Renal cortical epithelial cell (primary cell): ENCODE measurements around the gene FRMD1. TPM values are rescaled to one million over a fixed set of nuclear protein-coding genes. Genes with fewer than 3 reads are reported as not detected.
A peak's percentile ranks its signal among the peaks of the same experiment; 100 is the strongest.

Experiments
- DNase-seq: peaks from one replicate; pipeline ENCODE4 v3.0.0-alpha.2; 2011; ENCODE audit warnings: low read depth
- total RNA-seq: library from RNA; depleted of rRNA; stranded (reverse); fragments of >200 nt; gene quantifications from 2 replicates; pipeline ENCODE4 v1.2.3, GENCODE V29; 2014

FRMD1 gene
- total RNA-seq, 1 donor from 2014 or later: 0.05 TPM

DNA sequence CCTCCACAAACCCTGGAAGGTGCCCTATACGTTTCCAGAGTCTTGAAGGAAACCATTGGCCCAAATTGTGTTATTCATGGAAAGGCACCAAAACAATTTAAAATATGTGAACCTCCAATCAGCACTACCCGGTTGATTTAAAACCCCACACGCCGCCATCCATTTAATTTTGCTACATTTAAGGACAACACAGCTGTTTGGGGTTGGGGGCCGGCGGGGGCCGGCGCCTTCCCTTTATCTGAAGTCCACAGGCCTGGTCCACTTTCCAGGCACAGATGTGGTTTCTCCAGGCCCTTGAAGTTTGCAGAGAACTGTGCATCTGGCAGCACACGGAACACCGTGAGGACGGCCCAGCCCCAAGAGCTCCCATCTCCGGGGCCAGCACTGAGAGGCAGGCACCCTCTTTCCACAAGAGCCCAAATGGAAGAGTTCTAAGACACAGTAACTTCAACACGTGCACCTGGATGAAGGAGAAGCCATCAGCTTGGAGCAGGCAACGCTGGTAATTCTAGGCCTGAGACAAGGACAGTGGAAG, 16.8 kb upstream of the FRMD1 start:
- no peak for DNase-seq

DNA sequence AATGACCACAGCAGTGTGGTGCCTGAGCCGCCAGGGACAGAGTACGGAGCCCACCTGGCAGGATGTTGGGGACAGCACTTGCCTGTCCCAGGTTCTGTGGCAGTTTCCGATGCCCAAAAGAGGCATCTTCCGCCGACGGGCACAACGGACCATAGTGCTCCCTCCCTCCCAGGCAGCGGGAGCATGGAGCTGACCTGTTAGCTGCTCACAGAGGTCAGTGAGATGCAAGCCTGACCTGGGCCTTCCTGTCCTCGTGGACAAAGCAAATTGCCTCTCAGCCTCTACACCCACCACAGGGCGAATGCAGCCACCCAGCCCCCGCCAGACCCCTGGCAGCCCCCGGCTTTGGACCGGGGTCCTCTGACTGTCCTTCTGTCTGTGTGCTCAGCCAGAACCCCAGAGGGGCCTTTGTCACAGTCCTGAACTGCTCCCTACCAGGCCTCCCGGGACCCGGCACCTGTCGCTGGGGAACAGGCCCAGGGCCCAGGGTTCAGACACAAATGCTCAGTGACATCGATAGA, 16.2 kb upstream of the FRMD1 start:
- no peak for DNase-seq

DNA sequence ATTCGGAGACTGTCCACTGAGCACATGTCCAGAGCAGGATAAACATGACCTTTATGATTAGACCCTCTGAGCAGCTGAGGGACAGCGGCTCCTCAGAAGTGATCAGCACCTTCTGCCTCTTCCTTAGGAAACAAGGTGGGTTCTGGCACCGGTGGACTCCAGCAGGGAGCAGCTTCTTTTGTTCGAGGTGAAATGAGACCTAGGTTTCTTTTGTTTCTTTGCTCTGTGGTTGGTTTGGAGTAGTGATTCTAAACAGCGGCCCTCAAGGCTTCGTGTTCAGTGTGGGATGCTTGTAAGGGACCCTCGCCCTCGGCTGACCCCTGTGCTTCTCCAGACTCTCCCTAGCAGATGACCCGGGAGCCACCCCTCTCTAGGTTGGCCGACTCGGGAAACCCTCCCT, 14.6 kb upstream of the FRMD1 start:
- DNase-seq: no peak

DNA sequence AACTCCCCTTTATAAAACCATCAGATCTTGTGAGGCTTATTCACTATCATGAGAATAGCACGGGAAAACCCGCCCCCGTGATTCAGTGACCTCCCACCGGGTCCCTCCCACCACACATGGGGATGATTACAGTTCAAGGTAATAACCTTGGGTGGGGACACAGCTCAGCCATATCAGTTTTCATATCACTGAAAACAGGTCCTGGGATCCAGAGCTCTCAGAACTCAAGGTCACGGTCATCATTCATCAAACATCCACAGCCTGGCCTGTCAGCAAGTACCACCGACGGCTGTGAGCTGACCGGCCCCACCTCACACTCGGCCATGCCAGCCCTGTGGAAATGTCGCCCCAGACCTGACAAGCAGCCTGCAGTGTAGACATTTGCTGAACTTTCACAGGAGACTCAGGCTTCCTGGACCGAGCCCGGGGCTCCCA, 14.1 kb upstream of the FRMD1 start:
- no peak for DNase-seq

DNA sequence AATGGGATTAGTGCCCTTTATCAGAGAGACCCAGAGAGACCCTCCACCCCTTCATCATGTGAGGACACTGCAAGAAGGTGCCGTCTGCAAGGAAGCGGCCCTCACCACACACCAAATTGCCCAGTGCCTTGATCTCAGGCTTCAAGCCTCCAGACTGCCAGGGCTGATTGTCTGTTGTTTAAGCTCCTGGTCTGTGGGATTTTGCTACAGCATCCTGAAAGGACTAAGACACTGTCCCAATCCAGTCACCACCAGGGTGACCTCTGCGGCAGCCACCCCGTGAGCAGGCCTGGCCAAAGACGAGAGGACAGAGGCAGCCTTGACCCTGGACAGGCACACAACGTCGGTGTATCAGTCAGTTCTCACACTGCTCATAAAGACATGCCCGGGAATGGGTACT, 13.5 kb upstream of the FRMD1 start:
- DNase-seq: no peak

DNA sequence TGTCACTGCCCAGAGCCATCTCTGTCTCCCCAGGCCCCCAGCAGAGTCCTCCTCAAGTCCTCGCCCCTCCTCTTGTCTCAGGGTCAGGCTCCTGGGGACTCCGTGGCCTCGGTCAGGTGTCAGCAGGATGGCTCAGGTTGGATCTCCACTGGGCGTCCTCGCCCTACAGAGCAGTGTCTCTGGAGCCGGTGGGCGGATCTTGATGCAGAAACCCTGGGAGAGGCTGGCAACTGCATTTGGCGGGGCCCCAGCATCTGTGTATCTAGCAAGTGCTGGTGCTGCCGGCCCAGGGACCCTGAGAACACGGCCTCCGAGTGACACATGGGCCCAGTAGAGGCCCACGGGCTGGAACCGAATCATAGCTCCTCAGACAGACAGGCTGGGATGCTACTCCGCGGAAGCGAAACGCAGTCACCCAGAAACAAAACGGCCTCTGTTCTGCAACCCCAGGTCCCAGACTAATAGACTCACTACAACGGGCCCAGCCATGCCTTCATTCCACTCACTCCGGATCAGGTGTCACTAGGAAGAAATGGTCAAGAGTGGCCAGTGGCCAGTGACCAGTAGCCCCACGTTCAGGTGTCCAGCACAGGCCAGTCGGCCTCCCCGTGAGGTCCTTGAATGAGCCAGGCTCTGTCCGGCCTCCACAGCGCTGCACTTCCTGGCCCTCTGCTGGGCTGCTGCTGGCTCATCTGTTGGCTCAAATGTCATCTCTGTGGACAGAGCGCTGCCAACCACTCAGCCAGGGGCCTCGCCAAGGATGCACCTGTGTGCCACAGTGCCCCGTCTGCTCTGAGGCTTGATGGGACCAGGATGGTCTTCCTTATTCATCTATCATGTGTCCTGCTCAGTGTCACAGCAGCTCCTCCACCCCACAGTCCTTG, 12.6 kb upstream of the FRMD1 start:
- DNase-seq: no peak

DNA sequence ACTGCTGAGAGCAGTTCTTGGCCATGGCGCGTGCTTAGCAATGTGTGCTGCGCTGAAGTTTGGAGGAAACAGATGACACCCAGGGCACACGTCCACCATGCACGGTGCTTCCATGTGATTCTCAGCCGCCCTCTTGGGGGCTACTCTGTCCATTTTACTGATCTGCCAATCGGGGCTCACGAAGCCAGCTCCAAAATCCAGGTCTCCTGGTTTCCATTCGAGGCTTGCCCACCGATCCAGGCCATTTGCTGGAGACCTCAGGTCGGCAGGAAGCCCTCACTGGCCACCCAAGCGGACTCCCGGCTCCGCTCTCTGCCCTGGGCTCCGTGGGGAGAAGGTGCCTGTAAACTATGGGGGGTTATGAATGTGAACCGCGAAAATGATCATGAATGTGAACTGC, 11.7 kb upstream of the FRMD1 start:
- DNase-seq: no peak

DNA sequence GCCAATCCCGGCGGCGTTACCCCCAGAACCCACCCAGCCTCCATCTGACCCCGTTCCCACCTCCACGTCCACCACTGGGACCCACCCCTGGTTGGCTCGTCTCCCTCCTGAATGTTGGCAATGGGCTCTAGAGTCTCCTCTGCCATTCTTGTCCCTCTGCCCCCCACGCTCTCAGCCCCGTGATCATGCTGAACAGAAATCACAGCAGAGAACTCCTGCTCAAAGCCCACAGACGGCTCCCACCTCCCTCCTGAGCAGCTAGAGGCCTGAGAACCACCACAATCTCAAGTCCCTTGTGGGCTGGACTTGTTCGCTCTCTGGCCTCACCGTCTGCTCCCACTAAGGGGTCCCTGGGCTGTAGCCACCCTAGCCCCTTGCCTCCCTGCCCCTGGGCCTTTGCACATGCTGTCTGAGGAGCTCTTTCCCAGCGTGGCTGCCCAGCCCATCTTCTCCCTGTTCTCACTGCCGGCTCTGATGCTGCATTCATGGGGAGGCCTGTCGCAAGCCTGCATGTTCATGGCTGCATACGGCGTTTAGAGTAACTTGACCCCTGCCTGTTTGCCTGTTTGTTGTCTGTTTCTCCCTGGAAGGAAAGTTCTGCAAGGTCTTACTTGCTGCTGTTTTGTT, 11.2 kb upstream of the FRMD1 start:
- DNase-seq: no peak

DNA sequence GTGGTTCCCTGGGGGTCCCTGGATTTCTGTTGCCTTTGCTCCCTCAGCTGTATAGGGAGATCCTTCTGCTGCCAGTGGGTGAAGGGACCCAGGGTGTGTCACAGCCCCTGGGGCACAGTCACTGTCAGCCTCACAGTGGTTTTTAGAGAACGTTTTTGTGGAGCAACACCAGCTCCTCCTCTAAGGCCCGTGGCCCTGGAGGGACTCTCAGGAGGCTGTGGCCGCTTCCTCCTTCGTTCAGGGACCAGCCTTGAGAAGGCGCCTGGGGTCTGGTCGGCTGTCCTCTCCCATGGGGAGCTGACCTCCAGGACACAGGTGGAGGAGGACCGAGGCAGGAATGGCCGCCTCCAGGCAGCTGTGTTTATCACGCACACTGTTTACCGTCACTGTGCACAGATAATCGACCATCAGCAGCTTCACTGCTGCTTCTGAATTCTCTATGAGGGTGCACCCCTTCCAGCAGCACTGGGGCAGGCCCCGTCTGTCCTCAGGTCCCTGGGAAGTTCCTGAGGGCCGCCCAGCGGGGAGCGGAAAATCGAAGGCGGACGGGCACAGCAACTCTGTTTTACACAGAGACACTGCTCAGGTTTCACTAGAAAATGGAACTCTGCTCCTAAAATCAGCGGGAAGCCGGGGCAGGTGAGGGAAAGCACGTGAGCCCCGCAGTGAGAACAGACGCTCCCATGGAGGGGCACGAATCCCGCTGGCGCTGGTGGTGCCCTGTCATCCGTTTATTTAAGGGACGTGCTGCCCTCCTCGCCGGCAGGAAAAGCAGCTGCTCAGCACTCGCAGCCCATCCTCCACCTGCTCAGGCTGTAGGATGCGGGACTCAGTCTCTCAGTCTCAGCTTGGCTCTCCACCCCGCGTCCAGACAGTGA, 10.4 kb upstream of the FRMD1 start:
- DNase-seq: no peak

DNA sequence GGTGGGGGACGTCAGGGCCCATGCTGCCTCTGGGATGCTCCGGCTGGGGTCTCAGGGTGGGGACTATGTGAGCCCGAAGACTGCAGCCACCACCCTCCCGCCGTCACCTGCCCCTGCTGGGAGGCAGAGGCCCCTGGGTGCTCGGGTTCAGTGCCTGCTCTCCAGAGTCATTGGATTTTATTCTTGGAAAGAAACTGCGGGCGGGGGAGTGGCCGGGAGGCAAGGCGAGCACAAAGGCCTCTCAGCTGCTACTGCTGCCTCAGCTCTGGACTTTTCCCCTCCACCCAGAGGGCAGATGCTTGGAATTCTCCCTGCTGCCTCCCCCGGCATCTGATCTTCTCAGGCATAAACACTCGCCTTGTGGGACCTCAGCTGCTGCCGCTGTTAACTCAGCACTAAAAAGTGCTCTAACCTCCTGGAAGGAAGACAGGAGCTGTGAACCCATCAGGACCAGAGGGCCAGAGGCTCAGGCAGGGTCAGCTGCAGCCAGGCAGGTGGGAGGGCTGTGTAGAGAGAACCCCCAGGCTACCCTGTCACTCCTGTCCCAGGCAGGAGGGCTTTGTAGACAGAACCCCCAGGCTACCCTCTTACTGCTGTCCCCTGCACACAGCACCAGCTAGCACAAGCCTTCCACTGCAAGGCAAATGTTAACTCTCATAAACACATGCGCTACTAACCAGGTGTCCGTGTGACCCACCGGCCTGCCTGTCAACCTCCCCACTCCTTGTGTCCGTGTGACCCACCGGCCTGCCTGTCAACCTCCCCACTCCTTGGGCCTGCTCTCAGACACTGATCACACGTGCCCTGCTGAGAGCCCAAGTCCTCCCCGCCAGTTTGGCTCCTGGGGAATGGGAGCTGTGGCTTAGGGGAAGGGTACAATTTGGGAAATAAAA, 9.4 kb upstream of the FRMD1 start:
- DNase-seq: peak; percentile 72

DNA sequence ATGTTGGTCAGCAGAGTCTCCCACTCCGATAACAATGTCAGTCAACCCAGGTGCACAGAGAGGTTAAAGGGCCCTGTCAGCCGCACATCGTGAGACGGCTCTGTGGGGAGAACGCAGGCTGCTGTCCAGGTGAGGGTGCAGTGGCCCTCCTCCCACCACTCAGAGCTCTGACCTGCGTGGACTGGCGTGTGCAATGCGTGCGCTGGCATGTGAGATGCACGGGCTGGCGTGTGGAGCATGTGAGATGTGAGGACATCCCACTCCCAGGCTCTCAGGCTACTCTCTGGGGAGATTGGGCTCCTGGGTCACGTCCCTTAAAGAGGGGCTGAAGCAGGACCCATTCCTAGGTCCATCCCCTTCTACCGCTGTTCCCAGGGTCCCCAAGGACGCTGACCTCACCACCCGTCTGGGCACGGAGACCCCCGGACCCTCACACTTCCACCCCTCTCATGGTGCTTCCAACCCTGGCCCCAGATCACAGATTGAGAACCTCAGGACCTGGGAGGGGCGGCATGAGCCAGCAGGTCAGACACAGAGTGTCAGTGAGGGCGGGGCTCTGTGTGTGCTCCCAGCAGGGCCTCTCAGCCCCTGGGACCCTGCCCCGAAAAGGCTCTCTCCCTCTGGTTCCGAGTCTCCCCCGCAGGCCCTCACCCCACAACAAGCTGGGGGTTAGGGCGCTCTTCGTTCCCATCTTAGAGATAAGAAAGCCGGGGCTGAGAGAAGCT, 8.6 kb upstream of the FRMD1 start:
- DNase-seq: no peak

DNA sequence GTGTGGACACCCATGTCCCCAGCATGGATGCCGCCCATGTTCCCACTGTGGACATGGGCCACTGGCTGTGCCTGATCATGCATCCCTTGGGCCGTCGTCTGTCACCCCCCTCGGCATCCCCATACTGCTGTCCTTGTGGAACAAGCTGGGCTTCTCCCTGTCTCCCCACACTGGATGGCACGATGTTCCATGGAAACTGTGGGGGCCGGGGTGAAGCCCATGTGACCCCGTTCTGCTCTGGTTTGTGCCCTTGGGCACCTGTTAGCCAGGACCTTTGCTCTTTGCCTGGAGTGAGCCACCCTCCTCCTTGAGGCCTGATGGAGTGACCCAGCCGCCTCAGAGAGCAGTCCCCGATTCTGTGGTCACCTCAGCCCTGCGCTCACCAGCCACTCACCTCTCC, 7.6 kb upstream of the FRMD1 start:
- DNase-seq: no peak

DNA sequence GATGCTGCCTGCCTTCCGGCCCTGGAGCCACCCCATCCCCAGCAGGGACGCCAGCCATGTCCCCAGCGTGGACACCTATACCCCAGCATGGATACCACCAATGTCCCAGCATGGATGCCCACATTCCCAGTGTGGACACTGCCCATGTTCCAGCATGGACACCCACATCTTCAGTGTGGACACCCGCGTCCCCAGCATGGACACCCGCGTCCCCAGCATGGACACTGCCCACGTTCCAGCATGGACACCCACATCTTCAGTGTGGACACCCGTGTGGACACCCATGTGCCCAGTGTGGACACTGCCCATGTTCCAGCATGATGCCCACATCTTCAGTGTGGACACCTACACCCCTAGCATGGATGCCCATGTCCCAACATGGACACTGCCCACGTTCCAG, 7.1 kb upstream of the FRMD1 start:
- DNase-seq: no peak

DNA sequence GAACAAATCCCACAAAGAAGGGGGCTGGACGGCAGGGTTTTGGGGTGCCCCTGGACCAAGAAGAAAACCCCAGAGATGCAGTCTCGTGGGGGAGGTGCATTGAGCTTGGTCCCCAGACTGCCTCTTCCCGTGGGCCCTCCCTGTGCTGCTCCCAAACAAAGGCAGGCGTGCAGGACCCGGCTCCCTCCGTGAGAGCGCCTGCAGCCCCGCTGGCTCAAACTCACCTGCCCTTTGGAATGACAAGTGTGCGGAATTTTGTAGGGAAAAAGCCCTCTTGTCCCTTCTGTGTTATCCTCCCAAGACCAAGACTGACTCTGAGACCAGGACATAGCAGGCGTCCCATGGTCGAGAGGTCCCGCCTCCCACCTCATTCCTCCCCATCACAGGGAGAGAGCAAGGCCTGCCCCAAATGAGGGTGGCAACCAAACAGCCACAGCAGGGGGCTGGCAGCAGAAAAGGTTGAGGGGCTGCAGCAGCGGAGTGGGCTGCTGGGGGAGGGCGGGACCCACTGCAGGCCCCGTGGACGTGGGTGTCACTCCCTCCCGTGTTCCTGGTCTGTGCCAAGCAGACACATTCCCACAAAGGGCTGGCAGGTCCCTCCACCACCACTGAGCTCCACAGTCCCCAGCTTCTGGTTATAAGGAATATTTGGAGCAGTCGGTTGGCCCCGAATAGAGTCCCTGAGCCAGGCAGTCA, 5.6 kb upstream of the FRMD1 start:
- DNase-seq: no peak

DNA sequence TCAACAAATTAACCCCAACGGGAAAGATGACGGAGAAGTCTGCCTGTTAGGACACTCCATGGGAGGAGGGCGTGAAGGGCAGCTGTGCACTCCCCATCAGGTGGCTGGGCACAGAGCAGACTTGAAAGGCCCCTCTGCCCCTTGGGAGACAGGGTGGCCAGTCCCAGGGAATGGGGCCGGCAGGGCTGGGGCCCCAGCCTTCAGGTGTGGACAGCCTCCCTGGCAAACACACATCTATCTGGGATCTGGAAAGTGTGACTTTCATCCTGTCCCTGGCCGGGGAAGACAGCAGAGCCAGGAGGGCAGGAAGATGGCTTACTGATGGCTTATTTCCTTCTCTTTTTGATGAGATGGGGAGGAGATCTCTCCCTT, 4.5 kb upstream of the FRMD1 start:
- DNase-seq: no peak

DNA sequence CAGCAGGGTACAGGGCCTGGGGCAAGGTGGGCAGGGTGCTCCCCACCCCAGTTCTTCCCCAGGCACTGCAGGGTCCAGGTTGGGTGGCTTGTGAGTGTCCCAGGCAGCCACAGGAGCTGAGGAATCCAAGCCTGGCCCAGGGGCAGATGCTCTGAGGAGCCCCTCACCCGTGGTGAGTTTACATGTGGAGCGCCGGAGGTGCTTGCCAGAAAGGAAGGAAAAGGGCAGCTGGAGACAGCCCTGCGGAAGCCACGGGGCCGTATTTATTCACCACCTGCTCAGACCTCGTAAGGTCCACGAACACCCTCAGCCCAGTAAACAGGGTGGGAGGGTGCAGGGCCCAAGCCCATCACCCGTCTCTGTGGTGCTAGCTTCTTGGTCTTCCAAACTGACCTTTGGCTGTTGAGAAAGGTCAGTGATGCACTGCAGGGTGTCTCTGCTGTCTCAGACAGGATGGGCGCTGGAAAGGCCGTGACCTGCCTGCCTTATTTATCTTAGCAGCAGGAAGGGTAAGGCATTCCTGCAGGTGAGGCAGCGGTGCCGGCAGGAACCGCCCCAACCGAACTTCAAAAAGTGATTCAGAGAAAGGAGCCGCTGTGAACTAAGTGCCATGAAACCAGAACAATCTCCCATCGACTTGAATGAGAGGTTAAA, 4.0 kb upstream of the FRMD1 start:
- DNase-seq: no peak

DNA sequence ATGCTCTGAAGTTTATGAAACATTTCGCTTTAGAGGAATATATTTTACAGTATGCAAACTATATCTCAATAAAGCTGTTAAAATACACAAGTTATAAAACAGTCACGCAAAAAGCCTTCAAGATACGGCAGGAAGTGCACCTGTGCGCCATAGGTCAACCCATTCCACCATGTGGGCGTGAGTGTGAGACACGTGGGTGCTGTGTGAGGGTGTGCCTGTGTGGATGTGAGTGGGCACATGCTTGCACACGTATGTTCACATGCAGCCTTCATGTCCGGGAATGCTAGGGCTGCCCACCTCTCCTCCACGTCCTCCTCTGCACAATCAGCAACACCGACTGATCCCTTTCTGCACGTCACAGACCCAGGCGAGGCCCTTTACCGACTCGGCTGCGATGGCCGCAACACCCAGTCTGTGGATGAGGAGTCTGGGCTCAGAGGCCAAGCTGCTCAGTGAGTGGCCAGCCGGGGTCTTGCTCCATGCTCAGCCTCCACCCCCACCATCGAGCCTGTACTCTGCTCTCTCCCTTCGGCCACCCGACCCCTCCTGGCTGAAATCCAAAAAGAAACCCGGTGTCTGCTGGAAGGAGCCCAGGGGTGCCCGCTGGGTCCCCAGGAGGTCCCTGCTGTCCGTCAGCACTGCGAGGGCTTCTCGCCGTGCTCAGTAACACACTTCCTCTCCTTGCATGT, 3.0 kb upstream of the FRMD1 start:
- no peak for DNase-seq

DNA sequence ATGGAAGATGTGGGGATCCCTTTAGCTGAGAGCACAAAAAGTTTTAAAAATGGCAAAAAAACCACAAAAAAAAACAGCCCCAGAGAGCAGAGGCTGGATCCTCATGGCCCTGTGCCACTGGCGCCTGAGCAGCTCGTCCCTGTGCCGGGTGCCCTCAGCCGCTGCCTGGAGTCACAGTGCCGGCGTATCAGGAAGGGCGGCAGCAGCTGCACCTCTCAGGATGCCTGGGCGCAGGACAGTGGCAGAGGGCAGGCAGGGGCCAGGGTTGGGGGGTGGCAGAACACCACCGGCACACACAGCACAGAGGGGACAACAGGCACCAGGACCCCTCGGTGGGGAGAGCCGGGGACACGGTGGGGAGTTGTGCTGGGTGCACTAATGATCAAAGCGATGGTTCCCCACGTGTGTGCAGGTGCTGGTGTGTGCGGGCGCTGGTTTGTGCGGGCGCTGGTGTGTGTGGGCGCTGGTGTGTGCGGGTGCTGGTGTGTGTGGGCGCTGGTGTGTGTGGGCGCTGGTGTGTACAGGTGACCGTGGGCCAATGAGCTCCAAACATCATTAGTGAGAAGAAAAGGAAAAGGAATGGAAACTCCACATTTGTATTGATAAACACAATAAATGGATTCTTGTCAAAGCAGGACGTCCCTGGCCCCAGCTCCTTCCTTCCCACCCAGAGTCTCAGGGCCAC, 1.5 kb upstream of the FRMD1 start:
- DNase-seq: no peak
